Choroid plexus epithelial cell (primary cell): Measurements from ENCODE around the gene IFNLR1.

Experiments
- DNase-seq: peaks from one replicate; pipeline ENCODE4 v3.0.0-alpha.2; 2010; ENCODE audit warnings: low read depth
- H3K4me3 ChIP-seq: 2 replicates; pipeline ENCODE4 v1.5.1; 2011; ENCODE audit warnings: low read depth, mild to moderate bottlenecking, control low read depth, low read length, moderate library complexity
- TF ChIP-seq, protein P1 (sequence below): conservative IDR thresholded peaks from 2 replicates; pipeline ENCODE4 v1.5.1; 2011; ENCODE audit warnings: low read depth, mild to moderate bottlenecking, control low read depth, inconsistent platforms, low read length, moderate library complexity

IFNLR1 gene

DNA sequence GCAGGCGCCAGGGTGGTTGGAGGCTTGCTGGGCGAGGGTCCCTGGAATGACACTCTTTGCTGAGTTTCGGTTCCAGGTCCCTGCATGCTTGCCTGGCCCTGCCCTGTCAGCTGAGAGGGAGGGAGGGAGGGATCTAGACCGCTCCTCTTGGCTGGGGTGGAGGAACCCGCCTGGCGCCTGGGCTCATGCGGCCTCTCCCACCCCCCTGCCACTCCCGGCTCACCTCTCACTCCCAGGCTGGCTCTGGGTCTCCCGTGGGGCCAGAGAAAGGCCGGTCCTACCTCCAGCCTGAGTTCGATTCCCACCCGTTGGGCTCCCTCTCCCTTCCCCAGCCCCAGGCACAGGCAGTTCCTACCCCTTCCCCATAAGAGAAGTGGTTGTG, 19.0 kb upstream of the IFNLR1 start:
- H3K4me3 ChIP-seq = no peak overlapping the region
- DNase-seq = no peak
- TF ChIP-seq, protein P1, sequence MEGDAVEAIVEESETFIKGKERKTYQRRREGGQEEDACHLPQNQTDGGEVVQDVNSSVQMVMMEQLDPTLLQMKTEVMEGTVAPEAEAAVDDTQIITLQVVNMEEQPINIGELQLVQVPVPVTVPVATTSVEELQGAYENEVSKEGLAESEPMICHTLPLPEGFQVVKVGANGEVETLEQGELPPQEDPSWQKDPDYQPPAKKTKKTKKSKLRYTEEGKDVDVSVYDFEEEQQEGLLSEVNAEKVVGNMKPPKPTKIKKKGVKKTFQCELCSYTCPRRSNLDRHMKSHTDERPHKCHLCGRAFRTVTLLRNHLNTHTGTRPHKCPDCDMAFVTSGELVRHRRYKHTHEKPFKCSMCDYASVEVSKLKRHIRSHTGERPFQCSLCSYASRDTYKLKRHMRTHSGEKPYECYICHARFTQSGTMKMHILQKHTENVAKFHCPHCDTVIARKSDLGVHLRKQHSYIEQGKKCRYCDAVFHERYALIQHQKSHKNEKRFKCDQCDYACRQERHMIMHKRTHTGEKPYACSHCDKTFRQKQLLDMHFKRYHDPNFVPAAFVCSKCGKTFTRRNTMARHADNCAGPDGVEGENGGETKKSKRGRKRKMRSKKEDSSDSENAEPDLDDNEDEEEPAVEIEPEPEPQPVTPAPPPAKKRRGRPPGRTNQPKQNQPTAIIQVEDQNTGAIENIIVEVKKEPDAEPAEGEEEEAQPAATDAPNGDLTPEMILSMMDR = no peak

DNA sequence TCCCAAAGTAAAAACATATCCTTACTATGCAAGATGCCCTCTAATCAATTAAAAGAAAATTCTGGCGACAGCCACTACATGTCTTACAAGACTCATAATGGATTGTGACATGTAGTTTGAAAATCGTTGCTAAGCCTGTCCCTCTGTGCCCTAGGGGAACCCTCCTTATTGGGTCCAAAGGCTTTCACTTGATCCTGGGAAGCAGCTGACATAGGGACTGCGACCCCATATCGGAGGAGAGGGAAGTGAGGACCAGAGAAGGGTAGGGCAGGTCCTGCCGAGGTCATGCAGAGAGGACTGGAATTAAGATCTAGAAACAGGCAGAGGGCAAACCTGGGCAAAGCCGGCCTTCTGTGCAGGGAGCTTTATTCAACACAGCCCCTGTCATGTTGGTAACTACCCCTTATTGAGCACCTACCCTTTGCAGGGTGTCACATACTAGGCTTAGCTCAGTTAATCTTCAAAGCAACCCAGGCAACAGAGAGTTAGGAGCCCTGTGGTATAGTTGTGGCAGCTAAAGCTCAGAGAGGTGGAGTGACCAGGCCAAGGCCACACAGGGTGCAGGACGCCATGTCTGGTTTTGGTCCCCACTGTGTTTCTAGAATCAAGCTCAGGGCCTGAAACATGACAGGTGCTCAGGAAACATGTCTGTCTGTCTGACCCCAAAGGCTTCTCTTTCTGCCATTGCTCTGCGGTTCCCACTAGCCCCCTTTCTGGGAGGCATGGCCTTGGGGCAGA, 18.4 kb upstream of the IFNLR1 start:
- TF ChIP-seq, protein P1 = no peak
- H3K4me3 ChIP-seq = no peak overlapping the region
- DNase-seq = no peak

DNA sequence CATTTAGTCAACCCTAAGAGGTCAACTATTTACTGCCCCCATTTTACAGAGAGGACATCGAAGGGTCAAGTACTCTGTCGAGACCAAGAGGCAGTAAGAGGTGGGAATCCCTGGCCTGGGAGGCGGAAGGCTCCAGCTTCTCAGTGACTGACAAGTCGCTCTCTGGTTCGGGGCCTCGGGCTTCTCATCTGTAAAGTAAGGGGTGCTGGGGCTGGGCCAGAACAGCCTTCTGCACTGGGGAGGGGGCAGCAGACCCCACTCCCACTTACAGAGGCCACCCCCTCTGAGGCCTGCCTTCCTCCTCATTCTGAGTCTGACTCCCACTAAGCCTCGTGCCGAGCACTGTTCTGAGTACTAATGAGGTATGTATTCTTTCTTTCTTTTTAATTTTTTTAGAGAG, 17.0 kb upstream of the IFNLR1 start:
- no peak for DNase-seq
- TF ChIP-seq, protein P1 = no peak
- no peak overlapping the region for H3K4me3 ChIP-seq

DNA sequence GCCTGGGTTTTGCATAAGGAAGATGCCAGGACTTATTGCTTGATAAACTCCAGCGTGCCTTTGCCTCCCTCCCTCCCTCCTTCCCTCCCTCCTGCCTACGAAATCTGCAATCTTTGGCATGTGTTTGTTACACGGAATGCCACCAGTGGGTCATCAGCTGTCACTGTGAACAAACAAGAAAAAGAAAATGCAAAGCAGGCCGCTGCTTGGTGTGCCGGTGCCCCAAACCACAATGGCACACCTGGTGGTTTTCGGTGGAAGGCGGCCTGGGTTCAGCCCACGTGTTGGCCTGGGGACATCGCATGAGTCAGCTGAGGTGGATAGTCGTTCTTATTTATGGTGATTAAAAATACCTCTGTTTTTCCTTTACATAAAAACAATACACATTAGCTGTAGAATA, 16.3 kb upstream of the IFNLR1 start:
- DNase-seq = no peak
- TF ChIP-seq, protein P1 = no peak
- H3K4me3 ChIP-seq = no peak overlapping the region

DNA sequence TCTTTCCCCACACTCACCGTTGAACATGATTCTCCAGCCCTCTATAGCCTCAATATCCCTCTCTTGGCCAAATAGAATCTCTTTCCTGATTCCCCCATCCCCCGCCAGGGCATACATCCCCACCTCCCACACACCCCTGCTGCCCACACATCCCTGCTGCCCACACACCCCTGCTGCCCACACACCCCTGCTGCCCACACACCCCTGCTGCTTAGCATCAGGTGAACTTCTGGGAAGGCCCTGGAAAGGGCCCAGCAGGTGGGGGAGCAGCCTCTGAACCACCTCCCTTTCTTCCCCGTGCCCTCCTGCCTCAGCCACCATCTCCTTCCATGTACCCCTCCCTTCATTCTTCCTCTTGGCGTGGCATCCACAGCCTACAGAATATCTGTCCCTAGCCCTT, 15.9 kb upstream of the IFNLR1 start:
- TF ChIP-seq, protein P1 = no peak
- no peak for DNase-seq
- H3K4me3 ChIP-seq = no peak overlapping the region

DNA sequence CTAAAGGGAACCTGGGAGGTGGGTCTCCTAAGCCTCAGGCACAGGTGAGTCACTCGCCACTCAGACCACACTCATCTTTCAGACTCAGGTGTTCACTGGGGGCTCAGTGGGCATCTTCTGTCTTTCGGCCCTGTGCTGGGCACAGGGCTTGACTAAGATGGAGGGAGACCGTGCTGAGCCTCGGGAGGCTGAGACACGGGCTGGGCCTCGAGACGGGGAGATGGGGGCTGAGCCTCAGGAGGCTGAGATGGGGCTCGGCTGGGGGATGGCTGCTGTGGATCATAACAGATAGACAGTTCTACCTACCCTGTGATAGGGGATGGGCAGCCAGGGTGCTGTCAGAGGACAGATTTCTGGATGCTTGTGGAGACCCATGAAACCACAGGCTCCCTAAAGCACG, 15.5 kb upstream of the IFNLR1 start:
- DNase-seq = no peak
- TF ChIP-seq, protein P1 = no peak
- no peak overlapping the region for H3K4me3 ChIP-seq

DNA sequence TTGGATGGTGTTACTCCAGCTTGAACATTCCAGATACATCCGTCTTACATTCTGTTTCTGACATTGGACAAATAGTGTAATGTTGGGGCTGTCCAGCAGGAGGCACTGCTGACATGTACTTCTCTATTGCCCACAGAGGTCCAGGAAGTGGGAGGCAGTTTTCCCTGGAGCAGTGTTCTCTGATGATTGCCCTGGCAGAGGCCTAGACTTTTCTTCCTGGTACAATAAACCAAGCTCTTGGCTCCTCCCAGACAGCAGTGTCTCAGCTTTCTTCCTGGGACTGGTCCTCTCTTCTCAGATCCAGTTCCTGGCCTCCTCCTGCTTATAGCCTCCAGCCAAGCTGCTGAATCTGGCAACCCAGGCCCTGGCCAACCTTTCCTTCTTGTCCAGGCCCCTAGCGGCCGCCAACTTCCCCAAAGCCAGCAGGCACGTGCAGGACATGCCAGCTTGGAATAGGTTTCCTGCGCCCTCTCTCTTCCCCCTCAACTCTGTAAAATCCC, 14.9 kb upstream of the IFNLR1 start:
- DNase-seq = peak; percentile 92
- TF ChIP-seq, protein P1 = peak; percentile 90
- H3K4me3 ChIP-seq = no peak overlapping the region
